GM10847 (cell line): Measurements from ENCODE around the gene SNX19.

Source experiments
- POLR2A ChIP-seq: IDR thresholded peaks from 2 replicates; pipeline ENCODE4 v1.6.1; 2011; ENCODE audit not compliant: insufficient read length; ENCODE audit errors: extremely low read depth

SNX19 gene, protein sequence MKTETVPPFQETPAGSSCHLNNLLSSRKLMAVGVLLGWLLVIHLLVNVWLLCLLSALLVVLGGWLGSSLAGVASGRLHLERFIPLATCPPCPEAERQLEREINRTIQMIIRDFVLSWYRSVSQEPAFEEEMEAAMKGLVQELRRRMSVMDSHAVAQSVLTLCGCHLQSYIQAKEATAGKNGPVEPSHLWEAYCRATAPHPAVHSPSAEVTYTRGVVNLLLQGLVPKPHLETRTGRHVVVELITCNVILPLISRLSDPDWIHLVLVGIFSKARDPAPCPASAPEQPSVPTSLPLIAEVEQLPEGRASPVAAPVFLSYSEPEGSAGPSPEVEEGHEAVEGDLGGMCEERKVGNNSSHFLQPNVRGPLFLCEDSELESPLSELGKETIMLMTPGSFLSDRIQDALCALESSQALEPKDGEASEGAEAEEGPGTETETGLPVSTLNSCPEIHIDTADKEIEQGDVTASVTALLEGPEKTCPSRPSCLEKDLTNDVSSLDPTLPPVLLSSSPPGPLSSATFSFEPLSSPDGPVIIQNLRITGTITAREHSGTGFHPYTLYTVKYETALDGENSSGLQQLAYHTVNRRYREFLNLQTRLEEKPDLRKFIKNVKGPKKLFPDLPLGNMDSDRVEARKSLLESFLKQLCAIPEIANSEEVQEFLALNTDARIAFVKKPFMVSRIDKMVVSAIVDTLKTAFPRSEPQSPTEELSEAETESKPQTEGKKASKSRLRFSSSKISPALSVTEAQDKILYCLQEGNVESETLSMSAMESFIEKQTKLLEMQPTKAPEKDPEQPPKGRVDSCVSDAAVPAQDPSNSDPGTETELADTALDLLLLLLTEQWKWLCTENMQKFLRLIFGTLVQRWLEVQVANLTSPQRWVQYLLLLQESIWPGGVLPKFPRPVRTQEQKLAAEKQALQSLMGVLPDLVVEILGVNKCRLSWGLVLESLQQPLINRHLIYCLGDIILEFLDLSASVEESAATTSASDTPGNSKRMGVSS

GRCh38 chr11:130916238-130916855 lies at the start of gene SNX19:
TSS of gene SNX19 (minus strand) at chr11:130916479. CDS start at chr11:130915939, 540 bp downstream.
- peak; percentile 87 for TF ChIP-seq POLR2A

GRCh38 chr11:130964058-130964792 lies 47.9 kb upstream of the SNX19 start:
- TF ChIP-seq POLR2A = no peak

DNA sequence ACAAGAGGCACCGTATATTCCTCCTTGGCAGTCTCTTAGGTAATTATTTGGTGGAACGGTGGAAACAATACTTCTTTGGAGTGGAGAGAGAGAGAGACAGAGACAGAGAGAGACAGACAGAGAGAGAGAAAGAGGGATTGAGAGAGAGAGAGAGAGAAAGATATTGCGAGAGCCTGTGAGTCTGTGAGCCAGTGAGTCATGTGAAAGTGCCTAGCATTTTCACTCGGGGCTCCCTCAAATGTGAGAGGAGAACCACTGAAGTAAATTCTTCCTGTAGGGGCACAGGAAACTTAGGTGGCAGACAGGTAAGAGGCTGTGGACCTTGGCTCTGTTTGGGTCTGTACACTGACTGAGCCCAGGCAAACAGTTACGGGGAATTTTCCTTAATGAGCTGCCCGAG lies 31.6 kb upstream of the SNX19 start:
- TF ChIP-seq POLR2A = no peak

DNA sequence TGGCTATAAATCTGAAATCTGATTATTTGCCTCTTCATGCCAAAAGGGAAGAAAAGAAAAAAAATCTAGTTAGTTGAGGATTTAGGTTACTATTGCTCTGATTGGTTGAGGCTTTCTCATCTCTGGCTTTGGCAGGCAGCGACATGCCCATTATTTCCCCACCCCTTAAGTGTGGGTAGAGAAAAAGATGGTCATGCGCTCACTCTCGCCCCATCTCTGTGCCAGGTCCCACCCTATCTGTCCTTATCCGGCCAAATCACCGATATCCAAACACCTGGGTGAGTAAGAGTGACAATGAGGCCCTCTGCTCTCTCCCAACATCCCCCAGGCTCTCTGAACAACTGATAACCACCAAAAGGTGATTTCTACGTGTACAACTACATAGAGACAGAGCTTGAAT lies 31.2 kb upstream of the SNX19 start:
- no peak for TF ChIP-seq POLR2A

GRCh38 chr11:130947058-130947457 lies 30.8 kb upstream of the SNX19 start:
- TF ChIP-seq POLR2A = no peak

GRCh38 chr11:130945896-130946295 lies 29.6 kb upstream of the SNX19 start:
- no peak for TF ChIP-seq POLR2A

DNA sequence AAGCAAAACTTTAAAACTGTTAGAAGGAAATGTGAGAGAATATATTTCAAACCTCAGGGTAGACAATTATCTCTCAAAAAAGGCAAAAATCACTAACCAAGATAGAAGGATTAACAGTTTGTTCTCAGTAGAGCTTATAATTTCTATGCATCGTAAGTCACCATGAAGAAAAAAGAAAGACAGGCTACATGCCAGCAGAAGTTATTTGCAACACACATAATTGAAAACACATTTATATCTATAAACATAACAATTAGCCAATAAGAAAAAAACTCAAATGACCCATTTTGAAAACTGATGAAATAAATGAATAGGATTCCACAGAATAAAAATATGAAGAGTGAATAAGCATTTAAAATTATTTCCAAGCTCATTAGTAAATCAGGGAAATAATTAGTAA lies 24.4 kb upstream of the SNX19 start:
- no peak for TF ChIP-seq POLR2A

DNA sequence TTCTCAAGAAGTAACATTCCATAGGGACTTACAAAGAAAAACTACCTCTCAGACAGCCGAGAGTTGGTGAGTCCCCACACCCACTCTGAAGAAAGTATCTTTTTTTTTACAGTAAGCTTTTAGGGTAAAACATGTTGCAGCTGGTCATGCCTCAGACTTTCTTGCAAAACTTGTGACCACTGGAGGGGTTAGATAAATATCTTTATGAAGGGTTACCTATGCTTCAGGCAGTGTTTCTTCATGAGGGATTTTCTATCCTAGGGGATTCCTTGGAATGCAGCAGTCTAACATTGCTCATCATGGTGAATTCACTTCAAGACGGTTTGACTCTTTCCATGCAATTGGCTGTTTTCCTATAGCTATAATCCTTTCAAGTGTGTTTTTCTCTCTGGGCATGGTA lies 20.8 kb upstream of the SNX19 start:
- no peak for TF ChIP-seq POLR2A

GRCh38 chr11:130932086-130932712 lies 15.9 kb upstream of the SNX19 start:
- no peak for TF ChIP-seq POLR2A

DNA sequence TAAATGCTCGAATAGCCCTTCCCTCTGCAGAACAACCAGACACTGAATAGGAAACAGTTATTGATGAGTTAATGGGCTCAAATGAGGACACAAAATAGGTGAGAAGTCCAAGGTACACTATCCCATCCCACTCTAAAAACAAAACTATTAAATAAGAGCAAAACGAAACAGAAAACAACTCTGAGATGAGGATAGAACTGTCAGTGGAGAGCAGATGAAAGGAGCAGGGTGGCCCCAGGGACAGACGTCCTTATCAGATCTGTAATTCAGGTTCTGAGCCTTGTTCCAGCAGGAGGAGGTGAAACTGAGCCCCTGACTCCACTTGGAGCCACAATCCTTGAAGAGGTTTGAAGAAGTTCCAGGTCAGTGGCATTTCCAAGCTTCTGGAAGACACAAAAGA lies 8.5 kb upstream of the SNX19 start:
- no peak for TF ChIP-seq POLR2A

DNA sequence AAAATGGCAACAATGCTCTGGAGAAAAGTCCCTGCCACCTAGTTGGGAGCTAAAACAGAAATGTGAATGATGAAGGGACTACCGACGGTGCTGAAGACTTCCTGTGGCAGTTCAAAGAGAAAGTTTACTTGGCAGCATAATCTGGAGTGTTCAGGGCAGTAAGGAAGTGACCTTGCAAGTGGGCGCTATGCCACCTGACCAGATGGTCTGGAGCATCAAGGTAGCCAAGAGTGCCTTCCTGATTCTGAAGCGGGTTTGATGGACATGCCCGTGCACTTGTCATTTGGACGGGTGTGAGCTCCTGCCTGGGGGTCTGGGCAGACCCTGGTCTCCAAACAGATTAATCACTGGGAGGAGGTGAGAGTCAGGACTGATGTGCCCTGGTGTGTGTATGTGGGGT lies 1.8 kb upstream of the SNX19 start:
- TF ChIP-seq POLR2A = no peak

DNA sequence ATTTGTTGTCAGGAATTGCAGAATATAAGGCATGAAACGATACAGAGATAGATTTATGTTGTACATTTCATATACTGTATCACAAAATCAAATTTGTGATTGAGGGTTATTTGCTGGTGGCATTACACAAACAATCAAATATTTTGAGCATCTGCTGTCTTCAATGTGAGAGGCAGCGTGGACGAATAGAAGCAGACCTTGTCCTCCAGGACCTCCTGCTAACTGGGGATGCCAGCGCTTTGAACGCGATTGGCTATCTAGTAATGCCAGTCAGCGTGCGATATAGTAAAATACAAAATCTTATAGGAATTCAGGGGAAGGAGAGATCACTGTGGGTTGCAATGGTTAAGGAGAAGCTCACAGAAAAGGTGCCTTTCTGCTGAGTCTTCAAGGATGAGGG lies 631 bp upstream of the SNX19 start:
- no peak for TF ChIP-seq POLR2A

GRCh38 chr11:130915603-130916237 lies 559 bp downstream of the SNX19 start:
- TF ChIP-seq POLR2A = no peak

GRCh38 chr11:130913268-130913667 lies 3.0 kb downstream of the SNX19 start:
- no peak for TF ChIP-seq POLR2A
